Sigmoid colon (tissue), 7 donors: ENCODE measurements around the gene NDUFV2. TPM values are rescaled to one million over a fixed set of nuclear protein-coding genes. Genes with fewer than 3 reads are reported as not detected.

Experiments used
- DNase-seq: peaks from one replicate; pipeline ENCODE4 v3.0.0-alpha.2; 2019
- H3K27ac ChIP-seq, 4 donors: fragments of 200-600 bp; sonication (generic); one replicate each; pipeline ENCODE4 v1.5.1; 2016 to 2019; ENCODE audit warnings: mild to moderate bottlenecking in 1 of 4
- H3K27me3 ChIP-seq, 3 donors: fragments of 200-600 bp; sonication (generic); one replicate each; pipeline ENCODE4 v1.5.1; 2019; ENCODE audit warnings: mild to moderate bottlenecking in 1 of 3
- H3K36me3 ChIP-seq, 4 donors: fragments of 200-600 bp; sonication (generic); one replicate each; pipeline ENCODE4 v1.5.1; 2016 to 2019
- H3K4me1 ChIP-seq, 4 donors: fragments of 200-600 bp; sonication (generic); one replicate each; pipeline ENCODE4 v1.5.1; 2017 to 2019
- H3K4me3 ChIP-seq, 4 donors: fragments of 200-600 bp; sonication (generic); one replicate each; pipeline ENCODE4 v1.5.1; 2017 to 2019; ENCODE audit warnings: mild to moderate bottlenecking in 2 of 4, moderate library complexity in 1 of 4
- H3K9me3 ChIP-seq, 4 donors: fragments of 200-600 bp in 3 of 4; sonication (generic) in 3 of 4; one replicate each; pipeline versions ENCODE4 v1.5.1 to v1.6.1; 2013 to 2019
- EP300 ChIP-seq, 4 donors: sonication (generic); formaldehyde crosslinking; IDR thresholded peaks; one replicate each; pipeline ENCODE4 v1.6.1; 2017; ENCODE audit warnings: antibody characterized with exemption in 4 of 4
- POLR2A ChIP-seq, 2 donors: fragments of 450-650 bp; IDR thresholded peaks; one replicate each; pipeline ENCODE4 v1.6.1; 2016; ENCODE audit warnings: antibody characterized with exemption in 2 of 2, mild to moderate bottlenecking in 2 of 2, moderate library complexity in 2 of 2
- POLR2AphosphoS5 ChIP-seq, 4 donors: sonication (generic); formaldehyde crosslinking; IDR thresholded peaks; one replicate each; pipeline ENCODE4 v1.6.1; 2017; ENCODE audit warnings: antibody characterized with exemption in 4 of 4
- WGBS, 2 donors: extraction: QIAGEN DNeasy Blood & Tissue Kit; methylation state at CpG; one replicate each; pipeline ENCODE4 v1.1.7; 2013; 5-methylcytosine and 5-hydroxymethylcytosine counted together
- intact Hi-C: fragments of 100-400 bp; cut with DNase I; formaldehyde crosslinking; loops from one replicate; pipeline ENCODE4 v1.15.1; 2023
- polyA plus RNA-seq, 3 donors: library from polyadenylated mRNA; stranded (reverse); fragments of 200-250 nt; gene quantifications; one replicate each; pipeline ENCODE4 v1.2.3, GENCODE V29; 2013
- total RNA-seq, 4 donors: library from RNA; depleted of rRNA; stranded (reverse); fragments of >200 nt; gene quantifications; one replicate each; pipeline ENCODE4 v1.1.0, GENCODE V29; 2016
- TF ChIP-seq, protein P1 (sequence below), 4 experiments: fragments of 450-650 bp in 3 of 4; fragments of 200-600 bp in 1 of 4; IDR thresholded peaks; one replicate each; pipeline ENCODE4 v1.5.1; 2016 to 2019; ENCODE audit warnings: antibody characterized with exemption in 4 of 4, mild to moderate bottlenecking in 3 of 4, moderate library complexity in 2 of 4
- donor health status: healthy with polysubstance abuse.
- donor health status: Bipolar disorder and iron deficiency.
- donor health status: healthy.

Gene NDUFV2
- total and polyA plus RNA-seq, 7 donors = 81.3 to 339 (median 131) TPM

DNA sequence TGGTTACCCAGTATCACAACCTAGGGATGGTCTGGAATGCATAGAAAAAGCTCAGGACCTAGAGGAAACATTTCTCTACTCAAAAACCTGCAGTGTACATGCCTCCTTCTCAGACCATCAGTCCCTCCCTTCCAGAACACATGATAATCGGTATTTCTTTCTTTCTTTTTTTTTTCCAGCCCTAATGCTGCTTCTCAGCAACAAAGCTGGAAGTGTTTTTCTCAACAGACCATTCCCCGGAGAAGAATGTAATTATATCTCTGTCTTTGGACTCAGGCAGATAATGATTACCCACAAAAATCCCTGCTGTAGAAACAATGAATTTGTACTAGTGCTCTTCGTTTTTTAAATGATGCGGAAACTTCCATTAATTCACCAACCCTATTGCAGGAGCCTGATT lies 44.1 kb upstream of the NDUFV2 start:
- no peaks in the 10 kb centered on the region for H3K36me3 ChIP-seq
- H3K27ac ChIP-seq = no peak overlapping the region
- no peak for DNase-seq
- no peaks in the 10 kb centered on the region for H3K9me3 ChIP-seq
- TF ChIP-seq POLR2AphosphoS5 (IDR thresholded peaks at IDR 0.05) (no peak), POLR2A (IDR thresholded peaks at IDR 0.05) (no peak), EP300 (IDR thresholded peaks at IDR 0.05) (no peak)
- TF ChIP-seq, protein P1, sequence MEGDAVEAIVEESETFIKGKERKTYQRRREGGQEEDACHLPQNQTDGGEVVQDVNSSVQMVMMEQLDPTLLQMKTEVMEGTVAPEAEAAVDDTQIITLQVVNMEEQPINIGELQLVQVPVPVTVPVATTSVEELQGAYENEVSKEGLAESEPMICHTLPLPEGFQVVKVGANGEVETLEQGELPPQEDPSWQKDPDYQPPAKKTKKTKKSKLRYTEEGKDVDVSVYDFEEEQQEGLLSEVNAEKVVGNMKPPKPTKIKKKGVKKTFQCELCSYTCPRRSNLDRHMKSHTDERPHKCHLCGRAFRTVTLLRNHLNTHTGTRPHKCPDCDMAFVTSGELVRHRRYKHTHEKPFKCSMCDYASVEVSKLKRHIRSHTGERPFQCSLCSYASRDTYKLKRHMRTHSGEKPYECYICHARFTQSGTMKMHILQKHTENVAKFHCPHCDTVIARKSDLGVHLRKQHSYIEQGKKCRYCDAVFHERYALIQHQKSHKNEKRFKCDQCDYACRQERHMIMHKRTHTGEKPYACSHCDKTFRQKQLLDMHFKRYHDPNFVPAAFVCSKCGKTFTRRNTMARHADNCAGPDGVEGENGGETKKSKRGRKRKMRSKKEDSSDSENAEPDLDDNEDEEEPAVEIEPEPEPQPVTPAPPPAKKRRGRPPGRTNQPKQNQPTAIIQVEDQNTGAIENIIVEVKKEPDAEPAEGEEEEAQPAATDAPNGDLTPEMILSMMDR (IDR thresholded peaks at IDR 0.05) = no peak
- intact Hi-C loops = loop anchor here (5.0 kb wide), 1 partner anchor 401 kb away; no protein-coding TSS in a partner anchor
- WGBS, 2 donors = 62 to 77% methylated on average over 4 of the region's 4 CpGs
- peaks cover 0 to 12% (median 3%) of the 10 kb centered on the region in 4 donors for H3K4me1 ChIP-seq
- no peak overlapping the region for H3K4me3 ChIP-seq
- H3K27me3 ChIP-seq = no peaks in the 10 kb centered on the region

DNA sequence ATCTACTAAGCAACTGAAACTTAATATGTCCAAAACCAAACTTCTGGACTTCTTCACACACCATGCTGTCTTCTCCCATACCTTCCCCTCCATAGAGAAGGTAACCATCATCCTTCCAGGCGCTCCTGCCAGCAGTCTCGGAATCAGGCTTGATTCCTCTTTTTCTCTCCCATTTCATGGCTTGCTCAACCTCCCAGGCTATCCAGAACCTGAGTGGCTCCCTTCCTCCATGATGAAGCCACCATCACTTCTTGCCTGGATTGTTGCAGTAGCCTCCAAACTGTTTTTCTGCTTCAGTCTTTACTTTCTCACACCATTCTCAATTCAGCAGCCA lies 40.1 kb upstream of the NDUFV2 start:
- TF ChIP-seq, protein P1 (IDR thresholded peaks at IDR 0.05) = no peak
- TF ChIP-seq POLR2A (IDR thresholded peaks at IDR 0.05) (no peak), POLR2AphosphoS5 (IDR thresholded peaks at IDR 0.05) (no peak), EP300 (IDR thresholded peaks at IDR 0.05) (no peak)
- Histone ChIP-seq H3K4me1 (no peaks in the 10 kb centered on the region), H3K27me3 (no peaks in the 10 kb centered on the region), H3K9me3 (no peaks in the 10 kb centered on the region), H3K4me3 (no peak overlapping the region), H3K27ac (no peak overlapping the region), H3K36me3 (no peaks in the 10 kb centered on the region)
- WGBS, 2 donors = 85 to 87% methylated on average over 2 of the region's 2 CpGs
- DNase-seq = no peak
- intact Hi-C loops = no loop called here

DNA sequence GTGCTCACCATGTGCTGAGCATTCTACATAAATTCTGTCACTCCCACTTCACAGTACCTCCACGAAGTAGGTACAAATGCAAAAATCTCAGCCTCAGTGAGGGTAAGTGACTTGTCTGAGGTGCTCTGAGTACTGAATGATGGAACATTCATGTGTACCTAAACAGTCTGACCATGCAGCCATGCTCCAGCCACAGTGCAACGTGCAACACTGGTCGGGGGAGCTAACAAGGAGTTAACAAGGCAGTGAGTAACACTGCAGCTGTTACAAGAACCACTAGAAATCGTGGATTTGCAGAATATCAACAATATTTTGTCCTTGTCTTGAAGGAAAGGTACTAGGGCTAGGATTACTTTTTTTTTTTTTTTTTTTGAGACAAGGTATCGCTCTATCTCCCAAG lies 36.6 kb upstream of the NDUFV2 start:
- WGBS, 2 donors = 72 to 76% methylated on average over 5 of the region's 5 CpGs
- no peak overlapping the region for H3K4me3 ChIP-seq
- no peaks in the 10 kb centered on the region for H3K36me3 ChIP-seq
- no peak for DNase-seq
- no peaks in the 10 kb centered on the region for H3K27me3 ChIP-seq
- no peak overlapping the region for H3K27ac ChIP-seq
- no peaks in the 10 kb centered on the region for H3K9me3 ChIP-seq
- TF ChIP-seq, protein P1 (IDR thresholded peaks at IDR 0.05) = no peak
- TF ChIP-seq EP300 (IDR thresholded peaks at IDR 0.05) = no peak
- no peak for TF ChIP-seq POLR2AphosphoS5 (IDR thresholded peaks at IDR 0.05)
- TF ChIP-seq POLR2A (IDR thresholded peaks at IDR 0.05) = no peak
- H3K4me1 ChIP-seq = no peaks in the 10 kb centered on the region
- intact Hi-C loops = no loop called here

DNA sequence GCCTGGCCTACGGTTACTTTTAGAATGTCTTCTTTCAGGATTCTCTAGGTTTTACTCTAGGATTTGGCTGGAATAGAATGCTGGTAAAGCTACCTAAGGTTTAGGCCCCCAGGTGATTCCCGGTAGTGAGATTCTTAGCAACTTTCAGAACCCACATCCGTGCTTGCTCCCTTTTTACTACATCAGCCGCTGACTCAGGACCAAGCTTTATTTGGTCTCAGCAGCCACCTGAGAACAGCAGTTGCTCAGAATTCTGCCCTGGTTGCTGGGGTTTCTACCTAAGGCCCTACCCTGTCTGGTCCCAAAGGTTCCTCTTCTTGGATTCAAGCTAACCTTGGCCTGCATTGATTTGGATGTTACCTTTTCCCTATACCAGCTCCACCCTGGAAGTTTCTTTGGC lies 36.1 kb upstream of the NDUFV2 start:
- intact Hi-C loops = no loop called here
- no peaks in the 10 kb centered on the region for H3K27me3 ChIP-seq
- no peak overlapping the region for H3K27ac ChIP-seq
- no peak for DNase-seq
- H3K4me3 ChIP-seq = no peak overlapping the region
- no peaks in the 10 kb centered on the region for H3K4me1 ChIP-seq
- H3K9me3 ChIP-seq = no peaks in the 10 kb centered on the region
- H3K36me3 ChIP-seq = no peaks in the 10 kb centered on the region
- 90 to 94% methylated on average over 4 of the region's 4 CpGs for WGBS, 2 donors
- TF ChIP-seq POLR2A (IDR thresholded peaks at IDR 0.05) (no peak), POLR2AphosphoS5 (IDR thresholded peaks at IDR 0.05) (no peak), EP300 (IDR thresholded peaks at IDR 0.05) (no peak)
- TF ChIP-seq, protein P1 (IDR thresholded peaks at IDR 0.05) = no peak

DNA sequence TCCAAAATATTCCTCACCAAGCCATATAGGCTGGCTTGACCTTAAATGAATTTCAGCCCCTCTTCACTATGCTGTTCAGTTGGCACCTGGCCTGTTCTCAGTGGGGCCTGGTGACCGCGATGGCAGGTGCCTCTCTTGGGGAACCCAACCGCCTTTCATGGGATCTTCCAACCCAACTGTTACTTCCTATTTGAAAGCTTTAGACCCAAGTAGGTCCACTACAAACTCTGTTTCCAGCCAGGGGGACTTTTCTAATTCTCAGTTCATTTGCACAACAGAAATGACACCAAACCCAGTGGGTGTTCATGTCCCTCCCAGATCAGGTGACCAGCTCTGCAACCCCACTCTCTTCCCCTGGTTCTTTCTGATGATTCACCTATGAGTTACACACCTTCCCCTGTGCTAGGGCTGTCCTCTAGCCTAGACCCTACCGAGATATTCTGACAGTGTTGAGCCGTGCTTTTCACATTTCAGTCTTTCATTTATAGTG lies 35.6 kb upstream of the NDUFV2 start:
- no peaks in the 10 kb centered on the region for H3K4me1 ChIP-seq
- H3K4me3 ChIP-seq = no peak overlapping the region
- TF ChIP-seq POLR2A (IDR thresholded peaks at IDR 0.05) (no peak), POLR2AphosphoS5 (IDR thresholded peaks at IDR 0.05) (no peak), EP300 (IDR thresholded peaks at IDR 0.05) (no peak)
- TF ChIP-seq, protein P1 (IDR thresholded peaks at IDR 0.05) = no peak
- H3K27ac ChIP-seq = no peak overlapping the region
- DNase-seq = no peak
- no peaks in the 10 kb centered on the region for H3K36me3 ChIP-seq
- intact Hi-C loops = no loop called here
- H3K27me3 ChIP-seq = no peaks in the 10 kb centered on the region
- H3K9me3 ChIP-seq = no peaks in the 10 kb centered on the region
- 81 to 97% methylated on average over 5 of the region's 5 CpGs for WGBS, 2 donors
